Endothelial cell of umbilical vein (primary cell): ENCODE data around the gene PRKAR2B. TPM values are rescaled to one million over a fixed set of nuclear protein-coding genes. Genes with fewer than 3 reads are reported as not detected.

Experiments
- BruUV-seq: library from RNA; stranded (reverse); fragments of 400-500 nt; replicated peaks from 2 replicates; lab custom pipeline; 2021; lab: Mats Ljungman, UMichigan
- CTCF ChIA-PET: fragments of 300-600, 350-600 bp; sonication (Branson Sonifier 250); formaldehyde crosslinking; loops from one replicate; lab custom pipeline; 2021; ENCODE audit warnings: antibody characterized with exemption, inconsistent platforms; lab: Charles Lee
- POLR2A ChIA-PET: fragments of 300-600, 350-600 bp; sonication (Branson Sonifier 250); formaldehyde crosslinking; loops from one replicate; lab custom pipeline; 2021; ENCODE audit warnings: antibody characterized with exemption, inconsistent platforms; lab: Charles Lee
- DNase-seq: peaks from one replicate; pipeline ENCODE4 v3.0.0-alpha.2; 2011; ENCODE audit warnings: low read depth, low spot score
- FAIRE-seq: peaks from 2 replicates; lab custom pipeline; 2011; peaks lifted over from hg19 to GRCh38; lab: Jason Lieb, UNC
- H2AFZ ChIP-seq: 2 replicates; pipeline ENCODE4 v1.6.0; 2012; ENCODE audit warnings: low read depth, low read length, control low read depth, inconsistent platforms
- H3K27ac ChIP-seq: 2 replicates; pipeline ENCODE4 v1.5.1; 2011; ENCODE audit warnings: low read depth, mild to moderate bottlenecking, control low read depth, low read length, moderate library complexity; ENCODE audit not compliant: insufficient read depth
- H3K27me3 ChIP-seq, 2 experiments: 2 replicates each; pipeline versions ENCODE4 v1.6.0 to v1.6.1; 2011; ENCODE audit warnings: low read length in 2 of 2, mixed read lengths in 1 of 2; ENCODE audit not compliant: control insufficient read depth in 2 of 2, insufficient read depth in 2 of 2
- H3K36me3 ChIP-seq, 2 experiments: 2 replicates in 1 of 2; 3 replicates in 1 of 2; pipeline ENCODE4 v1.5.1; 2011; ENCODE audit warnings: low read length in 2 of 2, mild to moderate bottlenecking in 1 of 2, moderate library complexity in 1 of 2; ENCODE audit not compliant: control insufficient read depth in 2 of 2, insufficient read depth in 2 of 2; ENCODE audit errors: extremely low read depth in 1 of 2
- H3K4me1 ChIP-seq: 3 replicates; pipeline ENCODE4 v1.5.1; 2011; ENCODE audit warnings: mild to moderate bottlenecking, low read length; ENCODE audit not compliant: control insufficient read depth, insufficient read depth; ENCODE audit errors: extremely low read depth
- H3K4me2 ChIP-seq: 2 replicates; pipeline ENCODE4 v1.6.1; 2011; ENCODE audit warnings: low read length, control low read depth, mixed read lengths; ENCODE audit not compliant: insufficient read depth
- H3K4me3 ChIP-seq, 3 experiments: fragments of 200-600 bp in 1 of 3; sonication (generic), shearing (Covaris generic) in 1 of 3; replicated peaks in 1 of 3; 2 replicates each; pipeline ENCODE4 v1.5.1; 2011 to 2016; ENCODE audit warnings: control low read depth in 3 of 3, low read length in 3 of 3, mild to moderate bottlenecking in 2 of 3, inconsistent platforms in 1 of 3, low read depth in 1 of 3, moderate library complexity in 1 of 3; ENCODE audit not compliant: insufficient read depth in 1 of 3
- H3K79me2 ChIP-seq: 2 replicates; pipeline ENCODE4 v1.6.0; 2012; ENCODE audit warnings: low read length, inconsistent platforms; ENCODE audit not compliant: control insufficient read depth, insufficient read depth
- H3K9ac ChIP-seq: replicated peaks from 2 replicates; pipeline ENCODE3; 2011; ENCODE audit warnings: low read length, control low read depth; ENCODE audit not compliant: insufficient read depth; ENCODE audit errors: extremely low read depth
- H3K9me1 ChIP-seq: replicated peaks from 3 replicates; pipeline ENCODE4 v1.6.0; 2011; ENCODE audit warnings: mild to moderate bottlenecking, low read length; ENCODE audit not compliant: control insufficient read depth, insufficient read depth; ENCODE audit errors: extremely low read depth
- H3K9me3 ChIP-seq: replicated peaks from 2 replicates; pipeline ENCODE4 v1.5.1; 2012; ENCODE audit warnings: low read length, inconsistent platforms; ENCODE audit not compliant: control insufficient read depth, insufficient read depth
- H4K20me1 ChIP-seq: replicated peaks from 2 replicates; pipeline ENCODE3; 2011; ENCODE audit warnings: mild to moderate bottlenecking, low read length; ENCODE audit not compliant: control insufficient read depth, insufficient read depth; ENCODE audit errors: extremely low read depth
- CTCF ChIP-seq, 2 donors: IDR thresholded peaks; 1 replicate in 1 of 2; 2 replicates in 1 of 2; pipeline ENCODE4 v1.5.1; 2011; ENCODE audit warnings: low read length in 2 of 2, mild to moderate bottlenecking in 2 of 2, moderate library complexity in 2 of 2, control low read depth in 1 of 2, inconsistent platforms in 1 of 2, low read depth in 1 of 2; ENCODE audit not compliant: insufficient read depth in 1 of 2; ENCODE audit errors: extremely low read depth in 1 of 2
- EZH2 ChIP-seq: IDR thresholded peaks from 2 replicates; pipeline ENCODE4 v1.6.1; 2012; ENCODE audit warnings: borderline replicate concordance, low read depth, mild to moderate bottlenecking, moderate library complexity, low read length, inconsistent platforms; ENCODE audit not compliant: severe bottlenecking
- FOS ChIP-seq: IDR thresholded peaks from 2 replicates; pipeline ENCODE4 v1.6.1; 2011; ENCODE audit warnings: mild to moderate bottlenecking, low read length, moderate library complexity, borderline replicate concordance; ENCODE audit not compliant: insufficient read depth
- GATA2 ChIP-seq: IDR thresholded peaks from 2 replicates; pipeline ENCODE4 v1.7.0; 2011; ENCODE audit warnings: low read depth, mild to moderate bottlenecking, moderate library complexity, mixed read lengths, low read length; ENCODE audit not compliant: insufficient read length, insufficient read depth
- JUN ChIP-seq: IDR thresholded peaks from 2 replicates; pipeline ENCODE4 v1.6.1; 2011; ENCODE audit warnings: borderline replicate concordance, low read depth; ENCODE audit not compliant: insufficient read length, insufficient read depth
- MAX ChIP-seq: IDR thresholded peaks from 2 replicates; pipeline ENCODE4 v1.6.1; 2011; ENCODE audit not compliant: insufficient read depth, insufficient read length
- POLR2AphosphoS5 ChIP-seq: IDR thresholded peaks from 2 replicates; pipeline ENCODE4 v1.6.1; 2012; ENCODE audit warnings: low read depth, mild to moderate bottlenecking, control low read depth, low read length, moderate library complexity; ENCODE audit not compliant: insufficient read depth
- dilution Hi-C: fragments of 300-500 bp; cut with MboI; formaldehyde crosslinking; loops from one replicate; pipeline ENCODE4 v1.15.0; 2019; ENCODE audit warnings: low sequenced_read_pairs; ENCODE audit not compliant: extremely low pct_ligation_motif_present
- intact Hi-C: fragments of 100-400 bp; cut with micrococcal nuclease; formaldehyde crosslinking; loops from one replicate; pipeline ENCODE4 v1.10.0; 2022
- polyA plus RNA-seq, 4 experiments: library from polyadenylated mRNA; depleted of rRNA in 3 of 4; stranded (reverse) in 3 of 4; unstranded in 1 of 4; fragments of >200 nt; gene quantifications; 2 replicates each; pipeline versions ENCODE4 v1.2.1 to v1.2.3, GENCODE V29; 2011 to 2012; ENCODE audit warnings: missing spikeins in 1 of 4
- total RNA-seq: library from RNA; stranded (reverse); gene quantifications from 2 replicates; pipeline ENCODE4 v1.2.3, GENCODE V29; 2021

The PRKAR2B gene
- total and polyA plus RNA-seq, 2 donors (not counting 3 experiments of a cell fraction or from before 2014, with no cell fraction given) = 10.7 to 39.8 TPM

- BruUV-seq = no TSS peak
- peak overlapping the region; percentile 88 for H3K9ac ChIP-seq
- DNase-seq = no peak
- intact Hi-C loops (loop anchor here (1.0 to 10.0 kb wide), 3 partner anchors 35 to 449 kb away; no protein-coding TSS in a partner anchor), dilution Hi-C loops (no loop called here)
- H3K4me2 ChIP-seq = peak overlapping the region; percentile 78
- no peak for TF ChIP-seq MAX
- TF ChIP-seq JUN = no peak
- TF ChIP-seq CTCF (IDR thresholded peaks at IDR 0.05; ENCODE audit: extremely low read depth in 1 of 2, insufficient read depth in 1 of 2, low read depth in 1 of 2, low read length in 2 of 2) = no peak
- TF ChIP-seq EZH2 = no peak
- no peak for TF ChIP-seq FOS
- no peak for TF ChIP-seq GATA2
- TF ChIP-seq POLR2AphosphoS5 = no peak
- H3K4me3 ChIP-seq = peak overlapping the region; percentile 50 to 63 (median 51)
- H2AFZ ChIP-seq = peak overlapping the region; percentile 93
- ChIA-PET POLR2A (no interaction called here), CTCF (no interaction called here)
- H4K20me1 ChIP-seq = no peaks in the 10 kb centered on the region
- H3K27me3 ChIP-seq = no peaks in the 10 kb centered on the region
- no peaks in the 10 kb centered on the region for H3K36me3 ChIP-seq
- peaks cover 38% of the 10 kb centered on the region for H3K4me1 ChIP-seq
- peaks cover 39% of the 10 kb centered on the region for H3K79me2 ChIP-seq
- H3K9me3 ChIP-seq = no peaks in the 10 kb centered on the region
- no peak for FAIRE-seq
- no peaks in the 10 kb centered on the region for H3K9me1 ChIP-seq
- H3K27ac ChIP-seq = peak overlapping the region; percentile 13
Observed at GRCh38 chr7:107043921-107044346, 571 bp upstream of the PRKAR2B start.
